ENCODE measurements around the gene UBXN7. TPM values are rescaled to one million over a fixed set of nuclear protein-coding genes. Genes with fewer than 3 reads are reported as not detected.
"Not testable (repeated sequence)": the region's sequence is repeated elsewhere in the genome, so short reads cannot be mapped to it uniquely, and the experiment has no call there.

The UBXN7 gene
- total and polyA plus RNA-seq, 2 of the 4 experiments (the other 2 are of a cell fraction), result 8.6 to 16.1 TPM

DNA sequence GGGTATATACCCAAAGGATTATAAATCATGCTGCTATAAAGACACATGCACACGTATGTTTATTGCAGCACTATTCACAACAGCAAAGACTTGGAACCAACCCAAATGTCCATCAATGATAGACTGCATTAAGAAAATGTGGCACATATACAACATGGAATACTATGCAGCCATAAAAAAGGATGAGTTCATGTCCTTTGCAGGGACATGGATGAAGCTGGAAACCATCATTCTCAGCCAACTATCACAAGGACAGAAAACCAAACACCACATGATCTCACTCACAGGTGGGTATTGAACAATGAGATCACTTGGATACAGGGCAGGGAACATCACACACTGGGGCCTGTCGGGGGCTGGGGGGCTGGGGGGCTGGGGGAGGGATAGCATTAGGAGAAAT lies 44.3 kb downstream of the UBXN7 start:
- H3K4me3 ChIP-seq (ENCODE audit: insufficient read depth, low read depth, low read length); H3K56ac ChIP-seq (ENCODE audit: extremely low read depth, insufficient read depth, low read length); H2AK9ac ChIP-seq (replicated peaks; ENCODE audit: low read depth, low read length, poor library complexity); H3K14ac ChIP-seq (replicated peaks; ENCODE audit: low read depth, low read length); POLR2A ChIA-PET (ENCODE audit: unreplicated experiment); H3K18ac ChIP-seq (ENCODE audit: low read depth, low read length); BruUV-seq (replicated peaks); H3K4ac ChIP-seq (ENCODE audit: low read depth, low read length); H2BK15ac ChIP-seq (ENCODE audit: low read depth, low read length); dilution Hi-C loops (cut with HindIII; ENCODE audit: low sequenced_read_pairs, unreplicated experiment); H3K27me3 ChIP-seq (ENCODE audit: control insufficient read depth, insufficient read depth, low read length); H2AFZ ChIP-seq (replicated peaks; ENCODE audit: low read length, poor library complexity); H3K9ac ChIP-seq (ENCODE audit: low read depth, low read length); DNase-seq; H3K79me1 ChIP-seq (ENCODE audit: low read depth in 1 of 2, low read length in 2 of 2); H3K9me1 ChIP-seq (ENCODE audit: insufficient read depth, low read length); H2BK120ac ChIP-seq (ENCODE audit: low read depth, low read length); ATAC-seq (ENCODE audit: low read depth); H2BK5ac ChIP-seq (ENCODE audit: low read depth, low read length, poor library complexity, severe bottlenecking); H4K8ac ChIP-seq (ENCODE audit: low read depth in 2 of 2, low read length in 2 of 2); H4K20me1 ChIP-seq (ENCODE audit: insufficient read depth, low read length); H2AK5ac ChIP-seq (ENCODE audit: low read depth, low read length); H3K23ac ChIP-seq (ENCODE audit: low read depth, low read length); H3K27ac ChIP-seq (ENCODE audit: insufficient read depth, low read length); H4K5ac ChIP-seq (ENCODE audit: low read depth, low read length); H3K9me3 ChIP-seq (ENCODE audit: control insufficient read depth, insufficient read depth, low read length); H2BK20ac ChIP-seq (ENCODE audit: low read depth, low read length); H4K91ac ChIP-seq (ENCODE audit: insufficient read depth, low read depth, low read length); in situ Hi-C loops (cut with MboI; ENCODE audit: low sequenced_read_pairs); H3K4me2 ChIP-seq (ENCODE audit: low read depth, low read length); H3K4me1 ChIP-seq (ENCODE audit: control insufficient read depth, insufficient read depth, low read length): not testable (repeated sequence)
- CTCF ChIA-PET, result interaction anchor here (0.5 to 0.6 kb wide), 2 partner anchors 18 to 52 kb away, joined by 4 to 5 read pairs; no protein-coding TSS in a partner anchor
- intact Hi-C loops (cut with micrococcal nuclease), result loop anchor here (2.0 kb wide), 1 partner anchor 13 kb away; no protein-coding TSS in a partner anchor
- peaks cover 22% of the 10 kb centered on the region for H3K36me3 ChIP-seq (ENCODE audit: control insufficient read depth, insufficient read depth, low read length)
- WGBS, 2 experiments (ENCODE audit: extremely low coverage in 2 of 2, insufficient read length in 1 of 2), result no CpG with 5 or more reads among the region's 2 CpGs

DNA sequence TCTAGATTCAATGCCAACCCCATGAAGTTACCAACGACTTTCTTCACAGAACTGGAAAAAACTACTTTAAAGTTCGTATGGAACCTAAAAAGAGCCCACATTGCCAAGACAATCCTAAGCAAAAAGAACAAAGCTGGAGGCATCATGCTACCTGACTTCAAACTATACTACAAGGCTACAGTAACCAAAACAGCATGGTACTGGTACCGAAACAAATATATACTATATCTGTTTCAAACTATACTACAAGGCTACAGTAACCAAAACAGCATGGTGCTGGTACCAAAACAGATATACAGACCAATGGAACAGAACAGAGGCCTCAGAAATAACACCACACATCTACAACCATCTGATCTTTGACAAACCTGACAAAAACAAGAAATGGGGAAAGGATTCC lies 45.4 kb downstream of the UBXN7 start:
- dilution Hi-C loops (cut with HindIII; ENCODE audit: low sequenced_read_pairs, unreplicated experiment); H2BK120ac ChIP-seq (ENCODE audit: low read depth, low read length); H3K4me2 ChIP-seq (ENCODE audit: low read depth, low read length); H3K27ac ChIP-seq (ENCODE audit: insufficient read depth, low read length); H2AFZ ChIP-seq (replicated peaks; ENCODE audit: low read length, poor library complexity); DNase-seq; H3K23ac ChIP-seq (ENCODE audit: low read depth, low read length); H3K9me3 ChIP-seq (ENCODE audit: control insufficient read depth, insufficient read depth, low read length); H4K20me1 ChIP-seq (ENCODE audit: insufficient read depth, low read length); H3K18ac ChIP-seq (ENCODE audit: low read depth, low read length); H3K4ac ChIP-seq (ENCODE audit: low read depth, low read length); H3K9me1 ChIP-seq (ENCODE audit: insufficient read depth, low read length); POLR2A ChIA-PET (ENCODE audit: unreplicated experiment); ATAC-seq (ENCODE audit: low read depth); H3K14ac ChIP-seq (replicated peaks; ENCODE audit: low read depth, low read length); intact Hi-C loops (cut with micrococcal nuclease); H2BK5ac ChIP-seq (ENCODE audit: low read depth, low read length, poor library complexity, severe bottlenecking); H2AK9ac ChIP-seq (replicated peaks; ENCODE audit: low read depth, low read length, poor library complexity); BruUV-seq (replicated peaks); H3K4me3 ChIP-seq (ENCODE audit: insufficient read depth, low read depth, low read length); in situ Hi-C loops (cut with MboI; ENCODE audit: low sequenced_read_pairs); H4K91ac ChIP-seq (ENCODE audit: insufficient read depth, low read depth, low read length); H4K8ac ChIP-seq (ENCODE audit: low read depth in 2 of 2, low read length in 2 of 2); H3K4me1 ChIP-seq (ENCODE audit: control insufficient read depth, insufficient read depth, low read length); H2BK20ac ChIP-seq (ENCODE audit: low read depth, low read length); H4K5ac ChIP-seq (ENCODE audit: low read depth, low read length); H3K56ac ChIP-seq (ENCODE audit: extremely low read depth, insufficient read depth, low read length); H2AK5ac ChIP-seq (ENCODE audit: low read depth, low read length); H3K27me3 ChIP-seq (ENCODE audit: control insufficient read depth, insufficient read depth, low read length); CTCF ChIA-PET; H3K79me1 ChIP-seq (ENCODE audit: low read depth in 1 of 2, low read length in 2 of 2); H2BK15ac ChIP-seq (ENCODE audit: low read depth, low read length); H3K9ac ChIP-seq (ENCODE audit: low read depth, low read length): not testable (repeated sequence)
- WGBS, 2 experiments (ENCODE audit: extremely low coverage in 2 of 2, insufficient read length in 1 of 2), result no CpG with 5 or more reads among the region's 3 CpGs
- H3K36me3 ChIP-seq (ENCODE audit: control insufficient read depth, insufficient read depth, low read length), result peaks cover 18% of the 10 kb centered on the region
